ENCODE results near the gene HIP1.
"Not testable (repeated sequence)": the region's sequence is repeated elsewhere in the genome, so short reads cannot be mapped to it uniquely, and the experiment has no call there.

Gene HIP1

DNA sequence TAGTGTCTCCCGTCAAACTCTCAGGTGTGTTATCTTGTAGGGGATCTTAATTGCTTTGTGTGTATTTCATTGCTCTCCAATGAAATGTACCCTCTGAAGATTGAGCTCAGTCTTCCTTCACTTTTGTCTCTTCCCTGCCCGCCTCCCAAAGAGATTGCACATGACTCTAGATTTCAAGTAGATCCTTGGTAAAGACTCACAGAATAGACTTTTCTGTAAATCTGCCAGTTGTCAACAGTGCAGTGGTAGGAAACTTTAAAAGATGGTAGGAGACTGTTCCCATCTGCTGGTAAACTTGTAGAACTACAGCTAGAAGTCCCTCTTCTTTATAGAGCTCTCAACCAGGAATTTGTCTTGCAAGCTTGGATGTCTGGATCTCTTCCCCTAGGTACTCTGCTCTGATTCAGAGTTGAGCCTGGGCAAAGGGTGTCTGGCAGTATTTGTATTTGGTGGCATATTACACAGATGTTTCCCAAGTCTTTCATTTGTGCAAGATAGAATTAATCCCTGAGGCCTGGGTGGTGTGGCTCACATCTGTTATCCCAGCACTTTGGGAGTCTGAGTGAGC, 23.7 kb upstream of the HIP1 start:
- H3K27ac ChIP-seq, result no peak overlapping the region
- H3K27me3 ChIP-seq (ENCODE audit: insufficient read depth, low read depth), result no peaks in the 10 kb centered on the region
- H3K9ac ChIP-seq, result no peak overlapping the region
- no peaks in the 10 kb centered on the region for H3K79me2 ChIP-seq (ENCODE audit: insufficient read depth, low read depth)
- no peaks in the 10 kb centered on the region for H3K4me1 ChIP-seq (ENCODE audit: low read depth, poor library complexity, severe bottlenecking)
- H3K4me2 ChIP-seq, result no peak overlapping the region
- H3K36me3 ChIP-seq (ENCODE audit: insufficient read depth), result no peaks in the 10 kb centered on the region
- TF ChIP-seq, protein P1, sequence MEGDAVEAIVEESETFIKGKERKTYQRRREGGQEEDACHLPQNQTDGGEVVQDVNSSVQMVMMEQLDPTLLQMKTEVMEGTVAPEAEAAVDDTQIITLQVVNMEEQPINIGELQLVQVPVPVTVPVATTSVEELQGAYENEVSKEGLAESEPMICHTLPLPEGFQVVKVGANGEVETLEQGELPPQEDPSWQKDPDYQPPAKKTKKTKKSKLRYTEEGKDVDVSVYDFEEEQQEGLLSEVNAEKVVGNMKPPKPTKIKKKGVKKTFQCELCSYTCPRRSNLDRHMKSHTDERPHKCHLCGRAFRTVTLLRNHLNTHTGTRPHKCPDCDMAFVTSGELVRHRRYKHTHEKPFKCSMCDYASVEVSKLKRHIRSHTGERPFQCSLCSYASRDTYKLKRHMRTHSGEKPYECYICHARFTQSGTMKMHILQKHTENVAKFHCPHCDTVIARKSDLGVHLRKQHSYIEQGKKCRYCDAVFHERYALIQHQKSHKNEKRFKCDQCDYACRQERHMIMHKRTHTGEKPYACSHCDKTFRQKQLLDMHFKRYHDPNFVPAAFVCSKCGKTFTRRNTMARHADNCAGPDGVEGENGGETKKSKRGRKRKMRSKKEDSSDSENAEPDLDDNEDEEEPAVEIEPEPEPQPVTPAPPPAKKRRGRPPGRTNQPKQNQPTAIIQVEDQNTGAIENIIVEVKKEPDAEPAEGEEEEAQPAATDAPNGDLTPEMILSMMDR (conservative IDR thresholded peaks at IDR 0.05; ENCODE audit: low read depth, low read length), result peak; percentile 84
- no peaks in the 10 kb centered on the region for H4K20me1 ChIP-seq (ENCODE audit: insufficient read depth)
- no peak overlapping the region for H3K4me3 ChIP-seq (IDR thresholded peaks at IDR 0.05; ENCODE audit: insufficient read depth, low read depth, low read length)
- no peak overlapping the region for H2AFZ ChIP-seq (ENCODE audit: low read depth)

DNA sequence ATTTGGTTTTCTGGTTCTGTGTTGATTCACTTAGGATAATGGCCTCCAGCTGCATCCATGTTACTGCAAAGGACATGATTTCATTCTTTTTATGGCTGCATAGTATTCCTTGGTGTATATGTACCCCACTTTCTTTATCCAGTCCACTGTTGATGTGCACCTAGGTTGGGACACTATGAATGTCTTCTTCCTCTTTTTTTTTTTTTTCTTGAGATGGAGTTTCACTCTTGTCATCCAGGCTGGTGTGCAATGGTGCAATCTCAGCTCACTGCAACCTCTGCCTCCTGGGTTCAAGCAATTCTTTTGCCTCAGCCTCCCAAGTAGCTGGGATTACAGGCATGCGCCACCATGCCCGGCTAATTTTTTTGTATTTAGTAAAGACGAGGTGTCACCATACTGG, 23.1 kb upstream of the HIP1 start:
- not testable (repeated sequence) for H2AFZ ChIP-seq (ENCODE audit: low read depth); H3K27me3 ChIP-seq (ENCODE audit: insufficient read depth, low read depth); H3K4me3 ChIP-seq (IDR thresholded peaks at IDR 0.05; ENCODE audit: insufficient read depth, low read depth, low read length); H3K36me3 ChIP-seq (ENCODE audit: insufficient read depth); H3K4me2 ChIP-seq; H3K9ac ChIP-seq; H3K4me1 ChIP-seq (ENCODE audit: low read depth, poor library complexity, severe bottlenecking); H3K27ac ChIP-seq; H3K79me2 ChIP-seq (ENCODE audit: insufficient read depth, low read depth); H4K20me1 ChIP-seq (ENCODE audit: insufficient read depth)

DNA sequence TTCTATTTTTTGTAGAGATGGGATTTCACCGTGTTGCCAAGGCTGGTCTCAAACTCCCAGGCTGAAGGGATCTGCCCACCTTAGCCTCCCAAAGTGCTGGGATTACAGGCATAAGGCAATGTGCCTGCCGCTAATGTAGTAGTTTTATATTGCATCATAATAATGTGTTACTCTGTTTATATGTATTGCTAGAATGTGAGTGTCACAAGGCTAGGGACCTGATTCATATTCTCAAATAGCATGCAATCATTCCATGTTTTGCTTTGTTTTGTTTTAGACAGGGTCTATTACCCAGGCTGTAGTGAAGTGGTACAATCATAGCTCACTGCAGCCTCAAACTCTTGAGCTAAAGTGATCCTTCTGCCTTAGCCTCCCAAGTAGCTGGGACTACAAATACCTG, 19.8 kb upstream of the HIP1 start:
- H3K4me1 ChIP-seq (ENCODE audit: low read depth, poor library complexity, severe bottlenecking), result no peaks in the 10 kb centered on the region
- no peaks in the 10 kb centered on the region for H4K20me1 ChIP-seq (ENCODE audit: insufficient read depth)
- no peak overlapping the region for H3K27ac ChIP-seq

GRCh38 chr7:75757860-75758259, 19.1 kb upstream of the HIP1 start:
- TF ChIP-seq, protein P1 (conservative IDR thresholded peaks at IDR 0.05; ENCODE audit: low read depth, low read length), result no peak
- Histone ChIP-seq H3K4me1 (ENCODE audit: low read depth, poor library complexity, severe bottlenecking) (no peaks in the 10 kb centered on the region), H3K4me3 (IDR thresholded peaks at IDR 0.05; ENCODE audit: insufficient read depth, low read depth, low read length) (no peak overlapping the region), H3K79me2 (ENCODE audit: insufficient read depth, low read depth) (no peaks in the 10 kb centered on the region), H3K9ac (no peak overlapping the region), H3K4me2 (no peak overlapping the region), H3K36me3 (ENCODE audit: insufficient read depth) (no peaks in the 10 kb centered on the region), H4K20me1 (ENCODE audit: insufficient read depth) (no peaks in the 10 kb centered on the region), H3K27me3 (ENCODE audit: insufficient read depth, low read depth) (no peaks in the 10 kb centered on the region), H3K27ac (no peak overlapping the region), H2AFZ (ENCODE audit: low read depth) (no peak overlapping the region)

More for the DNA sequence above, 19.8 kb upstream of the HIP1 start:
- no peak overlapping the region for H3K9ac ChIP-seq
- H3K79me2 ChIP-seq (ENCODE audit: insufficient read depth, low read depth), result no peaks in the 10 kb centered on the region
- H3K4me2 ChIP-seq, result no peak overlapping the region
- H3K27me3 ChIP-seq (ENCODE audit: insufficient read depth, low read depth), result no peaks in the 10 kb centered on the region
- H3K36me3 ChIP-seq (ENCODE audit: insufficient read depth), result no peaks in the 10 kb centered on the region
- H3K4me3 ChIP-seq (IDR thresholded peaks at IDR 0.05; ENCODE audit: insufficient read depth, low read depth, low read length), result no peak overlapping the region
- H2AFZ ChIP-seq (ENCODE audit: low read depth), result no peak overlapping the region
- TF ChIP-seq, protein P1 (conservative IDR thresholded peaks at IDR 0.05; ENCODE audit: low read depth, low read length), result no peak

- no peaks in the 10 kb centered on the region for H3K4me1 ChIP-seq (ENCODE audit: low read depth, poor library complexity, severe bottlenecking)
- no peak overlapping the region for H3K4me2 ChIP-seq
- no peak overlapping the region for H3K4me3 ChIP-seq (IDR thresholded peaks at IDR 0.05; ENCODE audit: insufficient read depth, low read depth, low read length)
- H2AFZ ChIP-seq (ENCODE audit: low read depth), result no peak overlapping the region
- no peak overlapping the region for H3K9ac ChIP-seq
- H3K27me3 ChIP-seq (ENCODE audit: insufficient read depth, low read depth), result no peaks in the 10 kb centered on the region
- H3K36me3 ChIP-seq (ENCODE audit: insufficient read depth), result no peaks in the 10 kb centered on the region
- no peaks in the 10 kb centered on the region for H4K20me1 ChIP-seq (ENCODE audit: insufficient read depth)
- no peaks in the 10 kb centered on the region for H3K79me2 ChIP-seq (ENCODE audit: insufficient read depth, low read depth)
- no peak overlapping the region for H3K27ac ChIP-seq
- TF ChIP-seq, protein P1 (conservative IDR thresholded peaks at IDR 0.05; ENCODE audit: low read depth, low read length), result peak; percentile 52
Measured at GRCh38 chr7:75756991-75757676, 18.4 kb upstream of the HIP1 start.

Data from KMS-11 (cell line).